ENCODE measurements around the gene NEURL1B.
"Not testable (repeated sequence)": the region's sequence is repeated elsewhere in the genome, so short reads cannot be mapped to it uniquely, and the experiment has no call there.

DNA sequence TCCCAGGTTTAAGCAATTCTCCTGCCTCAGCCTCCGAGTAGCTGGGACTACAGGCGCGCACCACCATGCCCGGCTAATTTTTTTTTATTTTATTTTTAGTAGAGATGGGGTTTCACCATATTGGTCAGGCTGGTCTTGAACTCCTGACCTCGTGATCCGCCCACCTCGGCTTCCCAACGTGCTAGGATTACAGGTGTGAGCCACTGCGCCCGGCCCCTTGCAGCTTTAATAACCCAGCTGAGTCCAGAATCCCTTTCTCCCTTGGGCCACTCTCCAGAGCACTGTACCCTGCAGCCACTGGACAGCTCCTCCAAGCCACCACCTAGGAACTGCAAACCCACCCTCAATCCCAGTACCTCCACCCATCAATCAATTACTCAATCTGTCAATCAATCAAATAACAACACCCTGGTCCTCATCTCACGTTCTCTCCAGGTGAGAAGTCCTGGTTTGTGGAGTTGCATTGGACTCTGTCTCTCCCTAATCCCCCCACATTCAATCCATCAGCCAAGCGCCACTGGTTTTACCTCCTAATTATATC lies 70.3 kb downstream of the NEURL1B start:
- TF ChIP-seq CTCF, POLR2A, POLR2AphosphoS5 (IDR thresholded peaks at IDR 0.05): not testable (repeated sequence)

Measured in gastroesophageal sphincter (tissue), 3 donors.